GM12878 (cell line): ENCODE results near the gene SPTAN1. TPM values are rescaled to one million over a fixed set of nuclear protein-coding genes. Genes with fewer than 3 reads are reported as not detected.

ENCODE experiments used
- CBFB ChIP-seq: IDR thresholded peaks from 2 replicates; pipeline ENCODE4 v1.6.1; 2016; ENCODE audit warnings: antibody characterized with exemption, low read depth
- EGR1 ChIP-seq, 2 experiments: IDR thresholded peaks; 1 replicate in 1 of 2; 2 replicates in 1 of 2; pipeline ENCODE4 v1.6.1; 2011 to 2012; ENCODE audit warnings: low read depth in 2 of 2, low read length in 2 of 2, borderline replicate concordance in 1 of 2, mild to moderate bottlenecking in 1 of 2, moderate library complexity in 1 of 2
- FOS ChIP-seq: IDR thresholded peaks from 3 replicates; pipeline ENCODE4 v1.6.1; 2011; ENCODE audit warnings: borderline replicate concordance; ENCODE audit not compliant: insufficient read length; ENCODE audit errors: extremely low read depth
- HDAC6 ChIP-seq: fragments of 200-600 bp; sonication (generic); IDR thresholded peaks from one replicate; pipeline ENCODE4 v1.8.0; 2017; ENCODE audit warnings: antibody characterized with exemption; ENCODE audit not compliant: unreplicated experiment
- IRF4 ChIP-seq: IDR thresholded peaks from 2 replicates; pipeline ENCODE4 v1.6.1; 2011; ENCODE audit warnings: low read depth, low read length
- MXI1 ChIP-seq: fragments of 150-350 bp; IDR thresholded peaks from 2 replicates; pipeline ENCODE4 v1.6.1; 2011; ENCODE audit warnings: low read depth, mild to moderate bottlenecking, inconsistent platforms, low read length, improper control_type of control experiment
- NR2F1 ChIP-seq: fragments of 450-650 bp; conservative IDR thresholded peaks from 2 replicates; pipeline ENCODE4 v1.6.1; 2017; ENCODE audit warnings: mild to moderate bottlenecking
- RFX5 ChIP-seq: IDR thresholded peaks from 2 replicates; pipeline ENCODE4 v1.6.1; 2011; ENCODE audit warnings: low read depth, low read length, improper control_type of control experiment
- SRF ChIP-seq, 2 experiments: IDR thresholded peaks; 2 replicates each; pipeline ENCODE4 v1.6.1; 2011; ENCODE audit warnings: low read depth in 2 of 2, low read length in 2 of 2, mild to moderate bottlenecking in 1 of 2, moderate library complexity in 1 of 2
- STAT1 ChIP-seq: fragments of 450-650 bp; conservative IDR thresholded peaks from 2 replicates; pipeline ENCODE4 v1.6.1; 2014; ENCODE audit warnings: antibody characterized with exemption, mild to moderate bottlenecking
- TARDBP ChIP-seq: IDR thresholded peaks from 2 replicates; pipeline ENCODE4 v1.6.1; 2016; ENCODE audit warnings: borderline replicate concordance
- TBL1XR1 ChIP-seq: IDR thresholded peaks from 2 replicates; pipeline ENCODE4 v1.6.1; 2012; ENCODE audit warnings: low read depth, low read length, improper control_type of control experiment
- ZNF217 ChIP-seq: fragments of 450-650 bp; IDR thresholded peaks from 2 replicates; pipeline ENCODE4 v1.6.1; 2017; ENCODE audit warnings: antibody characterized with exemption, mild to moderate bottlenecking
- ZNF384 ChIP-seq: IDR thresholded peaks from 2 replicates; pipeline ENCODE4 v1.6.1; 2012; ENCODE audit warnings: low read depth, mild to moderate bottlenecking, low read length, improper control_type of control experiment, borderline replicate concordance
- ZSCAN29 ChIP-seq: fragments of 450-650 bp; IDR thresholded peaks from 2 replicates; pipeline ENCODE4 v1.6.1; 2017; ENCODE audit warnings: mild to moderate bottlenecking, moderate library complexity
- polyA plus RNA-seq, 11 experiments: library from polyadenylated mRNA; depleted of rRNA in 4 of 11; unstranded in 6 of 11; stranded (reverse) in 5 of 11; fragments of >200 nt; fragmentation: Nextera tagmentation in 4 of 11; fragmentation: Illumina TruSeq in 1 of 11; extraction: Ambion mirVana in 4 of 11; extraction: Trizol in 1 of 11; gene quantifications; 1 replicate in 1 of 11; 2 replicates in 10 of 11; pipeline versions ENCODE4 v1.2.1 to v1.2.3, GENCODE V29; 2011 to 2016; ENCODE audit warnings: inconsistent platforms in 2 of 11, missing spikeins in 2 of 11, low read depth in 1 of 11
- total RNA-seq, 4 experiments: library from RNA; depleted of rRNA in 3 of 4; stranded (reverse); fragments of >200 nt in 3 of 4; fragmentation: Illumina TruSeq in 1 of 4; extraction: Trizol in 1 of 4; gene quantifications; 2 replicates each; pipeline versions ENCODE4 v1.2.1 to v1.2.3, GENCODE V29; 2013 to 2021
- TF ChIP-seq, protein P1 (sequence below): fragments of 450-650 bp; IDR thresholded peaks from 2 replicates; pipeline ENCODE4 v1.6.1; 2016; ENCODE audit warnings: mild to moderate bottlenecking
- TF ChIP-seq, protein P2 (sequence below): fragments of 450-650 bp; IDR thresholded peaks from 2 replicates; pipeline ENCODE4 v1.6.1; 2017; ENCODE audit warnings: mild to moderate bottlenecking, moderate library complexity
- TF ChIP-seq, protein P3 (sequence below): fragments of 450-650 bp; IDR thresholded peaks from 2 replicates; pipeline ENCODE4 v1.6.1; 2017; ENCODE audit warnings: antibody characterized with exemption, mild to moderate bottlenecking, moderate library complexity

The SPTAN1 gene
- total and polyA plus RNA-seq, 10 of the 15 experiments (the other 5 are each of a cell fraction or from before 2014, with no cell fraction given) = 18.7 to 156 (median 73.6) TPM

DNA sequence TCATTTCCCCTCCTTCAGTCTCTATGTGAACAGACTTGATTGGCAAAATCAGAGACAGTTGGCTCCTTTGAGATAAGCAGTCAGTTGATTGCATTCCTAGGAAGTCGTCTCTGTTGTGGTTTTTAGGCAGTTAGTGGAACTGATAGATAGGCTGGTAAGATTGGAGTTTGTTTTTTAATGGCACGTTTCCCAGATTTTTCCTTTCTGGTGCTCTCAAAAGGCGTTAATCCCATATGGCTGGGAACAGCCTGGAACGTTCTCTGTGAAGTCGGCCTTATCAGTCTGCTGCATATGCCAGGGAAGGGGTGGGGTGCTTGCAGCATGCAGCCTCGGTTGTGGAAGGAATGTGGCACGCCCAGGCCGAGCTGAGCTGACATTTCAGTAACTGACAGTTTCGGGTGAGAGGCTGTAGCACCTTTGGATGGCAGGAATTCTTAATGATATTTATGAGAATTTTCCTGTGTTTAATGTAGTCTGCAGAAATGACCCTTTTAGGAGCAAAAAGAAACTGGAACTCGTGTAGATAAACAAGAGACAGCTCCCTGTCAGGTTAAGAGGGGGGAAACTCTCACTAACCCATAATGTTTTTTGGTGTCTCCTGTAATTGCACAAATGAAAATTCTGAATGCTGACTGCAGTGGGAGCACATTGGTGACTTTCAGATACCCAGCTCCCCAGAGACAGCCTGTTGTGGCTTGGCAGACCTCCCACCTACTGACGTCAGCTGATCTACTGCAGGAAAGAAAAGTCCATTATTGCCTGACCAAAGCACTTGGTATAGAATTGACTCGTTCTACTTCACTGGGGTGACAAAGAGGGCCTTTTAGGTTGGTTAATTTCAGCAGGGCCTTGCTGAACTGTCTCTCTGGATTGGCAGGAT lies 6.3 kb downstream of the SPTAN1 start (continued):
- TF ChIP-seq, protein P1, sequence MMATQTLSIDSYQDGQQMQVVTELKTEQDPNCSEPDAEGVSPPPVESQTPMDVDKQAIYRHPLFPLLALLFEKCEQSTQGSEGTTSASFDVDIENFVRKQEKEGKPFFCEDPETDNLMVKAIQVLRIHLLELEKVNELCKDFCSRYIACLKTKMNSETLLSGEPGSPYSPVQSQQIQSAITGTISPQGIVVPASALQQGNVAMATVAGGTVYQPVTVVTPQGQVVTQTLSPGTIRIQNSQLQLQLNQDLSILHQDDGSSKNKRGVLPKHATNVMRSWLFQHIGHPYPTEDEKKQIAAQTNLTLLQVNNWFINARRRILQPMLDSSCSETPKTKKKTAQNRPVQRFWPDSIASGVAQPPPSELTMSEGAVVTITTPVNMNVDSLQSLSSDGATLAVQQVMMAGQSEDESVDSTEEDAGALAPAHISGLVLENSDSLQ = peak; percentile 61
- TF ChIP-seq ZNF384 = no peak
- TF ChIP-seq HDAC6 = no peak
- TF ChIP-seq, protein P2, sequence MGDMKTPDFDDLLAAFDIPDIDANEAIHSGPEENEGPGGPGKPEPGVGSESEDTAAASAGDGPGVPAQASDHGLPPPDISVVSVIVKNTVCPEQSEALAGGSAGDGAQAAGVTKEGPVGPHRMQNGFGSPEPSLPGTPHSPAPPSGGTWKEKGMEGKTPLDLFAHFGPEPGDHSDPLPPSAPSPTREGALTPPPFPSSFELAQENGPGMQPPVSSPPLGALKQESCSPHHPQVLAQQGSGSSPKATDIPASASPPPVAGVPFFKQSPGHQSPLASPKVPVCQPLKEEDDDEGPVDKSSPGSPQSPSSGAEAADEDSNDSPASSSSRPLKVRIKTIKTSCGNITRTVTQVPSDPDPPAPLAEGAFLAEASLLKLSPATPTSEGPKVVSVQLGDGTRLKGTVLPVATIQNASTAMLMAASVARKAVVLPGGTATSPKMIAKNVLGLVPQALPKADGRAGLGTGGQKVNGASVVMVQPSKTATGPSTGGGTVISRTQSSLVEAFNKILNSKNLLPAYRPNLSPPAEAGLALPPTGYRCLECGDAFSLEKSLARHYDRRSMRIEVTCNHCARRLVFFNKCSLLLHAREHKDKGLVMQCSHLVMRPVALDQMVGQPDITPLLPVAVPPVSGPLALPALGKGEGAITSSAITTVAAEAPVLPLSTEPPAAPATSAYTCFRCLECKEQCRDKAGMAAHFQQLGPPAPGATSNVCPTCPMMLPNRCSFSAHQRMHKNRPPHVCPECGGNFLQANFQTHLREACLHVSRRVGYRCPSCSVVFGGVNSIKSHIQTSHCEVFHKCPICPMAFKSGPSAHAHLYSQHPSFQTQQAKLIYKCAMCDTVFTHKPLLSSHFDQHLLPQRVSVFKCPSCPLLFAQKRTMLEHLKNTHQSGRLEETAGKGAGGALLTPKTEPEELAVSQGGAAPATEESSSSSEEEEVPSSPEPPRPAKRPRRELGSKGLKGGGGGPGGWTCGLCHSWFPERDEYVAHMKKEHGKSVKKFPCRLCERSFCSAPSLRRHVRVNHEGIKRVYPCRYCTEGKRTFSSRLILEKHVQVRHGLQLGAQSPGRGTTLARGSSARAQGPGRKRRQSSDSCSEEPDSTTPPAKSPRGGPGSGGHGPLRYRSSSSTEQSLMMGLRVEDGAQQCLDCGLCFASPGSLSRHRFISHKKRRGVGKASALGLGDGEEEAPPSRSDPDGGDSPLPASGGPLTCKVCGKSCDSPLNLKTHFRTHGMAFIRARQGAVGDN = no peak
- TF ChIP-seq NR2F1 = peak; percentile 44; the same call in 1 of the 2 replicates
- peak; percentile 59; the same call in 1 of the 2 replicates for TF ChIP-seq MXI1
- TF ChIP-seq STAT1 = 0 out of 2 replicates have a peak, but pooled peaks have one; percentile 27
- TF ChIP-seq, protein P3, sequence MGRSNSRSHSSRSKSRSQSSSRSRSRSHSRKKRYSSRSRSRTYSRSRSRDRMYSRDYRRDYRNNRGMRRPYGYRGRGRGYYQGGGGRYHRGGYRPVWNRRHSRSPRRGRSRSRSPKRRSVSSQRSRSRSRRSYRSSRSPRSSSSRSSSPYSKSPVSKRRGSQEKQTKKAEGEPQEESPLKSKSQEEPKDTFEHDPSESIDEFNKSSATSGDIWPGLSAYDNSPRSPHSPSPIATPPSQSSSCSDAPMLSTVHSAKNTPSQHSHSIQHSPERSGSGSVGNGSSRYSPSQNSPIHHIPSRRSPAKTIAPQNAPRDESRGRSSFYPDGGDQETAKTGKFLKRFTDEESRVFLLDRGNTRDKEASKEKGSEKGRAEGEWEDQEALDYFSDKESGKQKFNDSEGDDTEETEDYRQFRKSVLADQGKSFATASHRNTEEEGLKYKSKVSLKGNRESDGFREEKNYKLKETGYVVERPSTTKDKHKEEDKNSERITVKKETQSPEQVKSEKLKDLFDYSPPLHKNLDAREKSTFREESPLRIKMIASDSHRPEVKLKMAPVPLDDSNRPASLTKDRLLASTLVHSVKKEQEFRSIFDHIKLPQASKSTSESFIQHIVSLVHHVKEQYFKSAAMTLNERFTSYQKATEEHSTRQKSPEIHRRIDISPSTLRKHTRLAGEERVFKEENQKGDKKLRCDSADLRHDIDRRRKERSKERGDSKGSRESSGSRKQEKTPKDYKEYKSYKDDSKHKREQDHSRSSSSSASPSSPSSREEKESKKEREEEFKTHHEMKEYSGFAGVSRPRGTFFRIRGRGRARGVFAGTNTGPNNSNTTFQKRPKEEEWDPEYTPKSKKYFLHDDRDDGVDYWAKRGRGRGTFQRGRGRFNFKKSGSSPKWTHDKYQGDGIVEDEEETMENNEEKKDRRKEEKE = no peak
- no peak for TF ChIP-seq SRF (IDR thresholded peaks at IDR 0.05; ENCODE audit: low read depth in 2 of 2, low read length in 2 of 2)
- TF ChIP-seq FOS = no peak
- no peak; the same call in 1 of the 2 replicates for TF ChIP-seq RFX5
- TF ChIP-seq CBFB = peak; percentile 90
- TF ChIP-seq TARDBP = no peak
- peak; percentile 76 for TF ChIP-seq IRF4
- TF ChIP-seq EGR1 (IDR thresholded peaks at IDR 0.05; ENCODE audit: borderline replicate concordance in 1 of 2, low read depth in 2 of 2, low read length in 2 of 2) = no peak
- peak; percentile 57; the same call in 1 of the 2 replicates for TF ChIP-seq TBL1XR1
- TF ChIP-seq ZSCAN29 = no peak
- no peak for TF ChIP-seq ZNF217
